SK-N-SH (cell line): ENCODE measurements around the gene PRG2. TPM values are rescaled to one million over a fixed set of nuclear protein-coding genes. Genes with fewer than 3 reads are reported as not detected.

ENCODE experiments used
- CTCF ChIA-PET: fragments of 300-600, 350-600 bp; formaldehyde crosslinking; extraction: SDS; loops from one replicate; lab custom pipeline; 2021; lab: Yijun Ruan, JAX
- POLR2A ChIA-PET: fragments of 350-600 bp; sonication (Branson Sonifier 250); formaldehyde crosslinking; extraction: SDS; loops from one replicate; lab custom pipeline; 2020; ENCODE audit warnings: antibody characterized with exemption, inconsistent platforms; lab: Yijun Ruan, JAX
- DNase-seq: peaks from one replicate; pipeline ENCODE4 v3.0.0; 2012
- H2AFZ ChIP-seq: fragments of 200-600 bp; sonication (generic); 2 replicates; pipeline ENCODE4 v1.8.1; 2016; ENCODE audit warnings: antibody characterized with exemption, mild to moderate bottlenecking, low read depth
- H3F3A ChIP-seq: fragments of 200-600 bp; sonication (generic); replicated peaks from 2 replicates; pipeline ENCODE3; 2016; ENCODE audit warnings: antibody characterized with exemption, mild to moderate bottlenecking; ENCODE audit not compliant: insufficient read depth
- H3K27ac ChIP-seq, 2 experiments: fragments of 200-500 bp in 1 of 2; fragments of 200-600 bp in 1 of 2; sonication (Bioruptor generic) in 1 of 2; sonication (generic), shearing (Covaris generic) in 1 of 2; 2 replicates each; pipeline versions ENCODE4 v1.5.1 to v1.6.1; 2014 to 2016; ENCODE audit warnings: low read depth in 2 of 2, inconsistent platforms in 1 of 2, low read length in 1 of 2, mild to moderate bottlenecking in 1 of 2, mixed read lengths in 1 of 2
- H3K27me3 ChIP-seq: fragments of 200-600 bp; sonication (generic), shearing (Covaris generic); 2 replicates; pipeline ENCODE4 v1.6.1; 2016; ENCODE audit warnings: mixed run types; ENCODE audit not compliant: insufficient read depth
- H3K36me3 ChIP-seq, 2 experiments: fragments of 200-500 bp in 1 of 2; fragments of 200-600 bp in 1 of 2; sonication (Bioruptor generic) in 1 of 2; sonication (generic) in 1 of 2; replicated peaks in 1 of 2; 2 replicates each; pipeline versions ENCODE3 to v1.5.1; 2014 to 2016; ENCODE audit warnings: low read length in 1 of 2, mild to moderate bottlenecking in 1 of 2; ENCODE audit not compliant: insufficient read depth in 2 of 2, control insufficient read depth in 1 of 2
- H3K4me1 ChIP-seq, 2 experiments: fragments of 200-500 bp in 1 of 2; fragments of 200-600 bp in 1 of 2; sonication (Bioruptor generic) in 1 of 2; sonication (generic), shearing (Covaris generic) in 1 of 2; 2 replicates each; pipeline versions ENCODE4 v1.5.1 to v1.6.1; 2014 to 2016; ENCODE audit warnings: low read depth in 1 of 2, low read length in 1 of 2, mixed run types in 1 of 2; ENCODE audit not compliant: insufficient read depth in 2 of 2, control insufficient read depth in 1 of 2
- H3K4me2 ChIP-seq: fragments of 200-600 bp; sonication (generic), shearing (Covaris generic); 2 replicates; pipeline ENCODE4 v1.6.1; 2017; ENCODE audit warnings: mixed run types
- H3K4me3 ChIP-seq, 2 experiments: fragments of 200-500 bp in 1 of 2; fragments of 200-600 bp in 1 of 2; sonication (Bioruptor generic) in 1 of 2; sonication (generic), shearing (Covaris generic) in 1 of 2; 2 replicates each; pipeline versions ENCODE4 v1.5.1 to v1.8.1; 2014 to 2016; ENCODE audit warnings: low read depth in 2 of 2, inconsistent platforms in 1 of 2, low read length in 1 of 2, mild to moderate bottlenecking in 1 of 2, mixed read lengths in 1 of 2, moderate library complexity in 1 of 2
- H3K79me2 ChIP-seq: fragments of 200-600 bp; sonication (generic); 2 replicates; pipeline ENCODE4 v1.8.1; 2017; ENCODE audit warnings: mild to moderate bottlenecking; ENCODE audit not compliant: insufficient read depth
- H3K9ac ChIP-seq: fragments of 200-600 bp; sonication (generic); 2 replicates; pipeline ENCODE4 v1.6.1; 2017; ENCODE audit warnings: mixed run types
- H3K9me2 ChIP-seq: fragments of 200-600 bp; sonication (generic); 2 replicates; pipeline ENCODE4 v1.6.1; 2017; ENCODE audit warnings: mixed run types
- H3K9me3 ChIP-seq: fragments of 200-600 bp; sonication (generic); 2 replicates; pipeline ENCODE4 v1.6.1; 2017; ENCODE audit warnings: mixed run types, mild to moderate bottlenecking, moderate library complexity
- H4K20me1 ChIP-seq: fragments of 200-600 bp; sonication (generic); 2 replicates; pipeline ENCODE4 v1.6.1; 2017; ENCODE audit warnings: mild to moderate bottlenecking, mixed run types; ENCODE audit not compliant: insufficient read depth
- CHD2 ChIP-seq: fragments of 150-350 bp; IDR thresholded peaks from 2 replicates; pipeline ENCODE4 v1.6.1; 2018; ENCODE audit warnings: low read length; ENCODE audit not compliant: partially characterized antibody
- ELF1 ChIP-seq: IDR thresholded peaks from 2 replicates; pipeline ENCODE4 v1.4.0; 2012
- EZH2phosphoT487 ChIP-seq: fragments of 200-600 bp; sonication (generic); IDR thresholded peaks from 2 replicates; pipeline ENCODE4 v1.6.1; 2017; ENCODE audit warnings: low read depth, mixed run types, mild to moderate bottlenecking, antibody characterized with exemption, moderate library complexity, borderline replicate concordance
- JUND ChIP-seq: IDR thresholded peaks from 2 replicates; pipeline ENCODE4 v1.4.0; 2012
- MEF2A ChIP-seq: IDR thresholded peaks from 2 replicates; pipeline ENCODE4 v1.4.0; 2012; ENCODE audit warnings: low read depth, borderline replicate concordance
- POLR2AphosphoS5 ChIP-seq: IDR thresholded peaks from 2 replicates; pipeline ENCODE4 v1.6.1; 2012; ENCODE audit warnings: low read depth, low read length
- RFX5 ChIP-seq: IDR thresholded peaks from 2 replicates; pipeline ENCODE4 v1.6.1; 2012; ENCODE audit warnings: mild to moderate bottlenecking, improper control_type of control experiment, low read length
- SIN3A ChIP-seq: IDR thresholded peaks from 2 replicates; pipeline ENCODE4 v1.6.1; 2012; ENCODE audit warnings: low read depth, mild to moderate bottlenecking, low read length, moderate library complexity, borderline replicate concordance
- TAF1 ChIP-seq: IDR thresholded peaks from 2 replicates; pipeline ENCODE4 v1.6.1; 2012; ENCODE audit warnings: low read depth, mild to moderate bottlenecking, low read length, moderate library complexity, borderline replicate concordance
- TEAD4 ChIP-seq: IDR thresholded peaks from 2 replicates; pipeline ENCODE4 v1.4.0; 2012; ENCODE audit warnings: mild to moderate bottlenecking, borderline replicate concordance; ENCODE audit not compliant: insufficient read depth
- YY1 ChIP-seq: IDR thresholded peaks from 2 replicates; pipeline ENCODE4 v1.4.0; 2012; ENCODE audit warnings: low read depth, mild to moderate bottlenecking
- WGBS: methylation state at CpG from one replicate; pipeline ENCODE4 v1.1.6; 2017; ENCODE audit warnings: low lambda C conversion rate; 5-methylcytosine and 5-hydroxymethylcytosine counted together
- polyA plus RNA-seq, 3 experiments: library from polyadenylated mRNA; depleted of rRNA; stranded (reverse); fragments of >200 nt; gene quantifications; 2 replicates each; pipeline ENCODE4 v1.2.3, GENCODE V29; 2012
- TF ChIP-seq, protein P1 (sequence below): fragments of 150-350 bp; IDR thresholded peaks from 2 replicates; pipeline ENCODE4 v1.6.1; 2016; ENCODE audit warnings: mild to moderate bottlenecking, low read depth, low read length
- TF ChIP-seq, protein P2 (sequence below): IDR thresholded peaks from 2 replicates; pipeline ENCODE4 v1.4.0; 2012; ENCODE audit warnings: low read depth, borderline replicate concordance
- TF ChIP-seq, protein P3 (sequence below): IDR thresholded peaks from 2 replicates; pipeline ENCODE4; 2012
- TF ChIP-seq, protein P4 (sequence below): IDR thresholded peaks from 2 replicates; pipeline ENCODE4 v1.4.0; 2012; ENCODE audit warnings: low read depth, borderline replicate concordance

Gene PRG2
- polyA plus RNA-seq, 1 of the 3 experiments (the other 2 are of a cell fraction) = not detected

DNA sequence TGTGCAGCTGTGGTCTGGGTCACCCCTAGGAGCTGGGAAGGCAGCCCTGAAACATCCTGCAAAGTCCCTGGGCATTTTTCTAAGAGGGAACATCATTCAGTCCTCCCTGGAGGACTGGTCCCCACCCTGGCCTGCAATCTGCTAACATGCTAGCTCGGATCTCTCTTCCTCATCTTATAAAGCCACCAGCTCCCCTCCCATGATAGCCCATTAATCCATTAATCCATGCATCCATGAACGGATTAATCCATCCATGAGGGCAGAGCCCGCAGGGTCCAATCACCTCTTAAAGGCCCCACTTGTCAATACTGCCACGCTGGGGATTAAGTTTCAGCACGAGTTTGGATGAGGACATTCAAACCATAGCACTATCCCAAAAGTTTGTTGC is 21.6 kb downstream of the PRG2 start (continued):
- TF ChIP-seq, protein P1, sequence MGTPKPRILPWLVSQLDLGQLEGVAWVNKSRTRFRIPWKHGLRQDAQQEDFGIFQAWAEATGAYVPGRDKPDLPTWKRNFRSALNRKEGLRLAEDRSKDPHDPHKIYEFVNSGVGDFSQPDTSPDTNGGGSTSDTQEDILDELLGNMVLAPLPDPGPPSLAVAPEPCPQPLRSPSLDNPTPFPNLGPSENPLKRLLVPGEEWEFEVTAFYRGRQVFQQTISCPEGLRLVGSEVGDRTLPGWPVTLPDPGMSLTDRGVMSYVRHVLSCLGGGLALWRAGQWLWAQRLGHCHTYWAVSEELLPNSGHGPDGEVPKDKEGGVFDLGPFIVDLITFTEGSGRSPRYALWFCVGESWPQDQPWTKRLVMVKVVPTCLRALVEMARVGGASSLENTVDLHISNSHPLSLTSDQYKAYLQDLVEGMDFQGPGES = no peak

DNA sequence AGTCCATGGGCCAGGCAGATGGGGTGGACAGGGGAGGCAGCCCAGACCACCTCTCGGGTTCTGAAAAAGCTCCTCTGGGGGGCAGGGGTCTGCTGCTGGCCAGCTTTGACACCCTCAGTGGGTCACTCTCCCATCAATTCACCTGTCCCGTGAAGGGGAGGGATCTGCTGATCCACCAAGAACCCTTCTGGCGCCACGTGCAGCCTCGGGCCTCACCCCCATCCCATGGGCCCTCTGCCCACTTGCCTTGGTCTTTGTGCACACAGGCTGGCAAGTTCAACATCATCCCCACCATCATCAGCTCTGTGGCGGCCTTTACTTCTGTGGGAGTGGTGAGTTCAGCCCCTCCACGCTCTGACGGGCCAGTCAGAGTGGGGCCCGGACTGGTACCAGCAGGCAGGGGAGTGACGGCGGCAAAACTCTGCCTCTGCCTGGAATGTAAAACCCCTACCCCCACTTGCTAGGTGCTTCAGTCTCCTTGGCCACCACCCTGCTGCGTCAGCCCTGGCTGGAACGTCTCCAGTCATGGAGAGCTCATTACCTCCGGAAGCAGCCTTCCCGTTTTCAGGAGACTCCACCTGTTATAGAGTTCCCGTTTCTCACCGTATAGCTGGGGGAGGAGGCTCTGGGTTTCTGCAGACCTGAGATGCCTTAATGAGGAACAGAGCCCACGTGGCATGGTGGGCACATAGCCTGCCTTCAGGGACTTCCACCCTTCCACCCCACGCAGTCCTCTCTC is 22.2 kb downstream of the PRG2 start:
- 0 out of 2 replicates have a peak, but pooled peaks cover 8% of the 10 kb centered on the region for H3K27me3 ChIP-seq
- no peaks in the 10 kb centered on the region for H3K36me3 ChIP-seq
- DNase-seq = no peak
- H3K9ac ChIP-seq = no peak overlapping the region
- no peaks in the 10 kb centered on the region for H3K79me2 ChIP-seq
- no peak overlapping the region for H3K4me2 ChIP-seq
- H3K27ac ChIP-seq = no peak overlapping the region
- H3K9me2 ChIP-seq = no peaks in the 10 kb centered on the region
- H3K4me1 ChIP-seq = no peaks in the 10 kb centered on the region
- H4K20me1 ChIP-seq = no peaks in the 10 kb centered on the region
- no peaks in the 10 kb centered on the region for H3K9me3 ChIP-seq
- no peak overlapping the region for H3K4me3 ChIP-seq
- no peaks in the 10 kb centered on the region for H3F3A ChIP-seq
- no peak overlapping the region for H2AFZ ChIP-seq
- TF ChIP-seq SIN3A (no peak), CHD2 (no peak), TAF1 (no peak), ELF1 (no peak), EZH2phosphoT487 (no peak), MEF2A (no peak), TEAD4 (no peak), POLR2AphosphoS5 (no peak), JUND (no peak), RFX5 (no peak), YY1 (no peak)
- TF ChIP-seq, protein P2, sequence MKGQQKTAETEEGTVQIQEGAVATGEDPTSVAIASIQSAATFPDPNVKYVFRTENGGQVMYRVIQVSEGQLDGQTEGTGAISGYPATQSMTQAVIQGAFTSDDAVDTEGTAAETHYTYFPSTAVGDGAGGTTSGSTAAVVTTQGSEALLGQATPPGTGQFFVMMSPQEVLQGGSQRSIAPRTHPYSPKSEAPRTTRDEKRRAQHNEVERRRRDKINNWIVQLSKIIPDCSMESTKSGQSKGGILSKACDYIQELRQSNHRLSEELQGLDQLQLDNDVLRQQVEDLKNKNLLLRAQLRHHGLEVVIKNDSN = no peak
- TF ChIP-seq, protein P3, sequence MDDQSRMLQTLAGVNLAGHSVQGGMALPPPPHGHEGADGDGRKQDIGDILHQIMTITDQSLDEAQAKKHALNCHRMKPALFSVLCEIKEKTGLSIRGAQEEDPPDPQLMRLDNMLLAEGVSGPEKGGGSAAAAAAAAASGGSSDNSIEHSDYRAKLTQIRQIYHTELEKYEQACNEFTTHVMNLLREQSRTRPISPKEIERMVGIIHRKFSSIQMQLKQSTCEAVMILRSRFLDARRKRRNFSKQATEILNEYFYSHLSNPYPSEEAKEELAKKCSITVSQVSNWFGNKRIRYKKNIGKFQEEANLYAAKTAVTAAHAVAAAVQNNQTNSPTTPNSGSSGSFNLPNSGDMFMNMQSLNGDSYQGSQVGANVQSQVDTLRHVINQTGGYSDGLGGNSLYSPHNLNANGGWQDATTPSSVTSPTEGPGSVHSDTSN = no peak
- TF ChIP-seq, protein P4, sequence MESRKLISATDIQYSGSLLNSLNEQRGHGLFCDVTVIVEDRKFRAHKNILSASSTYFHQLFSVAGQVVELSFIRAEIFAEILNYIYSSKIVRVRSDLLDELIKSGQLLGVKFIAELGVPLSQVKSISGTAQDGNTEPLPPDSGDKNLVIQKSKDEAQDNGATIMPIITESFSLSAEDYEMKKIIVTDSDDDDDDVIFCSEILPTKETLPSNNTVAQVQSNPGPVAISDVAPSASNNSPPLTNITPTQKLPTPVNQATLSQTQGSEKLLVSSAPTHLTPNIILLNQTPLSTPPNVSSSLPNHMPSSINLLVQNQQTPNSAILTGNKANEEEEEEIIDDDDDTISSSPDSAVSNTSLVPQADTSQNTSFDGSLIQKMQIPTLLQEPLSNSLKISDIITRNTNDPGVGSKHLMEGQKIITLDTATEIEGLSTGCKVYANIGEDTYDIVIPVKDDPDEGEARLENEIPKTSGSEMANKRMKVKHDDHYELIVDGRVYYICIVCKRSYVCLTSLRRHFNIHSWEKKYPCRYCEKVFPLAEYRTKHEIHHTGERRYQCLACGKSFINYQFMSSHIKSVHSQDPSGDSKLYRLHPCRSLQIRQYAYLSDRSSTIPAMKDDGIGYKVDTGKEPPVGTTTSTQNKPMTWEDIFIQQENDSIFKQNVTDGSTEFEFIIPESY = no peak
- CTCF ChIA-PET = interaction anchor here (1.4 to 2.1 kb wide), 2 partner anchors 18 to 276 kb away, joined by 3 to 6 read pairs; no protein-coding TSS in a partner anchor
- 51% methylated on average over 12 of the region's 19 CpGs for WGBS
- POLR2A ChIA-PET = no interaction called here
